Anterior cingulate cortex (tissue), 58 donors: ENCODE data around the gene ZNF410.
A peak's percentile ranks its signal among the peaks of the same experiment; 100 is the strongest.
"Not testable (repeated sequence)": the region's sequence is repeated elsewhere in the genome, so short reads cannot be mapped to it uniquely, and the experiment has no call there.

Experiments used
- DNase-seq, 58 donors: peaks; one replicate each; lab custom pipeline; 2025; lab: John Stamatoyannopoulos, UW

Gene ZNF410

GRCh38 chr14:73884438-73885190 lies 2.0 kb upstream of the ZNF410 start:
- DNase-seq: no peak

DNA sequence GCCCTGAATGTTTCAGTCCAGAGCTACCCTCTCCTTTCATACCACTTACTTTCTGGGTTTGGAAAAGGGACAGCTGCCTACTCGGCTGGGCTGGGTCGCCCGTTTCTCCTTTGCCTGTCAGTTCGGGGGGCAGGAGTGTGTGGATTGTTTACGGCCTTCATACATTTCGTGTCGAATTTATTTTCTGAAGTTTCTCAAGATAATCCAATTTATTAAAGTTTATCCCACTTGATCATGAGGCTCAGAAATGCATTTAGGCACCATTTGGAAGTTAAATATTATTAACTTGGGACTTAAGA lies 608 bp downstream of the ZNF410 start:
- peak in 1 of 58 donors; percentile 35 for DNase-seq

DNA sequence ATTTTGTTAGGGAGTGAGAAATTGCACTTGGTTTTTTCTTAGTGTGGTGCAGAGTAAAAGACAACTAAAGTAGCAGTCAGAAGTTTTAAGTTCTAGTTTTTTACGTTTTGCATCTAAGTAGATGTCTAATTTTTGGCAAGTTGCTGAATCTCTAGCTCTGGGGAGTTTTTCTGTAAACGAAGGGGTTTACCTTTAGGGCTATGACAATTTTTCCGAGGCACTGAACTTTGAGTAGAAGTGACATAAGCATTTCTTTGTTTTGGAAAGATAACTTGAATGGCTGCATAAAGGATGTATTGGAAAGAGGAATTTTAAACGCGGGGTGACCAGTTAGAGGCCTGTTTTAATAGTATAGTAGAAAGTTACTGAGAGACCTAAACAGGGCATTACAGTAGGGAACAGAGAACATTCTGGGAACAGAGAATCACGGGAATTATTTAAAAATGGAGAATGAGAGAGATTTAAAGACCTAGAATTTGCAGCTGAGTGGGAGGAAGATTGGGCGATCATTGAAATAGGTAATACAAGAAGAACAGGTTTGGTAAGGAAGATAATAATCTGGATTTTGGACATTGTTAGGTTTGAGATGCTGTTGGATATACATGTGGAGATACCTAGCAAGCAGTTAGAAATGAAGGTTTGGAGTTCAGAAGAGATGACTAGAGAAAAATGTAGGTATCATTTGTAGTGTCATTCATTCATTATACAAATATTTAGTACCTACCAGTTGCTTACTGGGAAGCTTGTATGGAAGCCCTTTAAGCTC lies 1.2 kb downstream of the ZNF410 start:
- DNase-seq: no peak

DNA sequence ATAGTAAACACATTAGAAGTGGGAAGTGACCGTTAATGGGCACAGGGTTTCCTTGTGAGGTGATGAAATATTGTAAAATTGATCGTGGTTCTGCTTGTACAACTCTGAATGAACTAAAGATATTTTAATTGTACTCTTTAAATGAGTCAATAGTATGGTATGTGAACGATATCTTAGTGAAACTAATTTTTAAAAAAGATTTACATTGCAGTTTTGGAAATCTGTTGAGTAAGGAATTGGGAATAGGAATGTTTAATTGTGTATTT lies 1.7 kb downstream of the ZNF410 start:
- DNase-seq: no peak

- no peak for DNase-seq
Observed at GRCh38 chr14:73888971-73889370, 2.3 kb downstream of the ZNF410 start.

- no peak for DNase-seq
Observed at GRCh38 chr14:73889376-73889775, 2.7 kb downstream of the ZNF410 start.

GRCh38 chr14:73894180-73894687 lies 7.6 kb downstream of the ZNF410 start:
- not testable (repeated sequence) for DNase-seq

DNA sequence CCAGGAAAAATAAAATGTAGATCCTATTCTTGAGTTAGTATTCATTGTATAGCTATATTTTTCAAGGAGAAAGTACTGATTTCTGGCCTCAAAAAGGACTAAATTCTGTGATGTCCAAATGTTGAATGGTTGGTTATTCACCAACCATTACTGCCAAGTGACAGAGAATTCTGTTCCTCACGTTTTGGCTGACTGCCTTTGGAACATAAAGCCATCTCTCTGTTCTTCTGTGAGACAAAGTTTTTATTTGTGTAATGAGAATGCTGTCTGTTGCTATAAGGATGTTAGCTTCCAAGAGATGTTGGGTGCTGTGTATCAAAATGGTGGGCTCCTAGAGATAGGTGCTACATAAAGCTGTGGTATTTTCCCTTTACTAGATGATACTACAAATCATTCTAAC lies 9.3 kb downstream of the ZNF410 start:
- peak in 11 of 58 donors; percentile 2 to 40 (median 8) for DNase-seq

GRCh38 chr14:73896521-73896920 lies 9.9 kb downstream of the ZNF410 start:
- no peak for DNase-seq

DNA sequence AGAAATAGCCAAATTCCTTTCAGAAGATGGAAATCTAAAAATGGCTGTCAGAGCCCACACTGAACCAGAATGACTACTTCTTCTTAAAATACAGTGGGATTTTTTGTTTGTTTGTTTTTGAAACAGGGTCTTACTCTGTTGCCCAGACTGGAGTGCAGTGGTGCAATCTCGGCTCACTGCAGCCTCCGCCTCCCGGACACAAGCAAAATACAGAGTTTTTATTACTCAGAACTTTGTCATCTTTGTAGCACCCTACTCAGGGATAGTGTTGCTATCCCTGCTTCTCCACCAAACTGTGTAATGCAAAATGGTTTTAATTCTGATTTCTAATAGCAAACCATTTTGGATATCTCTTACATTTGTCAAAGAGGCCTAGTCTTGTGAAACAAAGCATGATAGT lies 16.4 kb downstream of the ZNF410 start:
- DNase-seq: no peak

DNA sequence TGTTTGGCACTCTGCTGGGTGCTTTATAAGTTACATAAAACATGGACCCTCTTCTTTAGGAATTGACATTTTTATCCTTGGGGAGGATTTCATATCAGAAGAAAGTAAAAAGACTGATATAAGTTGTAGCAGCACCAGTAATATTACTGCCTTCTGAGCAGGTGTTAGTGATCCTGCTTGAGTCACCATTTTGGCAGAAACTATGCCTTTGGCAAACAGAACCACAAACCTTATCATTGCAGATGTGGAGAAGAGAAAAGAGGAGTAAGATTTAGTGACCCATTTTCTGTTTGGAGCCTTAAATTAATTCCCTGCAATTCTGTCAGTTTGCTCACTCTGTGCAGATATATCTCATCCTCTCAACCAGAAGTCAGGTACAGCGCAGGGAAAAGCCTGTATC lies 23.0 kb downstream of the ZNF410 start:
- DNase-seq: no peak

GRCh38 chr14:73913256-73913655 lies 26.6 kb downstream of the ZNF410 start:
- DNase-seq: no peak

DNA sequence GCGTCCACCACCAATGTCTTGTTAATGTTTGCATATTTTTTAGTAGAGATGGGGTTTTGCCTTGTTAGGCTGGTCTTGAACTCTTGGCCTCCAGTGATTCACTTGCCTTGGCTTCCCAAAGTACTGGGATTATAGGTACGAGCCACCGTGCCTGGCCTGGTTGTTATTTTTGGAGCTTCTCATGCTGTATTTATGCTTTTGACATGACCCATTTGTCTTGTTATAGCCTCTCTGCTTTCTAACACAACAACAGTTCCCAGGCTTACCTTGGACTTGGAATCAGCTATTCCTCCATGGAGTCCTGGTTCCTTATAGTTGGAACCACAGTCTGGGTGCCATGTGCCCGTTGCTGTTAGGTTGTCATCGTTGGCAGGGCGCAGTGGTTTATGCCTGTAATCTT lies 29.7 kb downstream of the ZNF410 start:
- DNase-seq: no peak

DNA sequence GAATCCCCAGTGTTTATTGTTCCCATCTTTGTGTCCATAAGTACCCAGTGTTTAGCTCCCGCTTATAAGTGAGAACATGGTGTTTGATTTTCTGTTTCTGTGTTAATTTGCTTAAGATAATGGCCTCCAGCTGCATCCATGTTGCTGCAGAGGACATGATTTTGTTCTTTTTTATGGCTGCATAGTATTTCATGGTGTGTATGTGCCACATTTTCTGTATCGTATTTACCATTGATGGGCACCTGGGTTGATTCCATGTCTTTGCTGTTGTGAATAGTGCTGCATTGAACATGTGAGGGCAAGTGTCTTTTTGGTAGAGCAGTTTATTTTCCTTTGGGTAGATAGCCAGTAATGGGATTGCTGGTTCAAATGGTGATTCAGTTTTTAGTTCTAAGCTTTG lies 32.8 kb downstream of the ZNF410 start:
- not testable (repeated sequence) for DNase-seq

GRCh38 chr14:73924337-73924736 lies 37.7 kb downstream of the ZNF410 start:
- no peak for DNase-seq

DNA sequence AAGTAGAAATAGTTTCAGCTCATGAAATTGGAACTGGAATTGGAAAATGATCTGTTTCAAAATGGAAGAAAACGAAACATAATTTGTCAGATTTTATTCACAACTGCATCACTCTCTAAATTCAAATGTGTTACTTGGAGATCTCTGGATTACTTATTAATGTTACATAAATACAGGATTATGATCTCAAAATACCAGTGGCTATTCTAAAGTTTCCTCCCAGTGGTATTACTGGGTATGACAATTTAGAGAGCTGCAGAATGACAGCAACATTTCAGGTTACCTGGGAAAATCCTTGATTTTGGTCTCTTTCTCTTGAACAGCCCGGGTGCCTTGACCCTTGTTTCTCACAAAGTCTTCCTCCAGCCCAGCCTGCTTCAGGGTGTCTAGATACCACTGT lies 49.0 kb downstream of the ZNF410 start:
- no peak for DNase-seq

GRCh38 chr14:73936548-73936947 lies 49.9 kb downstream of the ZNF410 start:
- no peak for DNase-seq

DNA sequence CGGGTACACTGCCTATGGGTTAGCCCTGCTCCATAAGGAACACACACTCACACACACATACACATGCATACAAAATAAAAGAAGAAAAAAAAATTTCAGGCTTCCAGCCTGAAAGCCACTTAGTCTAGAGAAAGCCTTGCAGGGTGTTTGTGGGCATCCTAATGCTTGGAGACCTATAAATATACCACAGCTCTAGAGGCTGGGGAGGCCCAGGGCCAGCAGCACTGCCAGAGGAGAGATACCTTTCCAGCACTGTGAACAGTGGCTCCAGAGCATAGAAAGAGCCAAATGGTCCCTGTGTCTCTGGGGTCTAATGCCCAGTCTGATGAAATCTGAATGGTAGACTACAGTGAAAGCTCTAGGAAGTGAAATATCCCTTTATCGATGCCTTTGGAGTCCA lies 50.4 kb downstream of the ZNF410 start:
- DNase-seq: no peak

DNA sequence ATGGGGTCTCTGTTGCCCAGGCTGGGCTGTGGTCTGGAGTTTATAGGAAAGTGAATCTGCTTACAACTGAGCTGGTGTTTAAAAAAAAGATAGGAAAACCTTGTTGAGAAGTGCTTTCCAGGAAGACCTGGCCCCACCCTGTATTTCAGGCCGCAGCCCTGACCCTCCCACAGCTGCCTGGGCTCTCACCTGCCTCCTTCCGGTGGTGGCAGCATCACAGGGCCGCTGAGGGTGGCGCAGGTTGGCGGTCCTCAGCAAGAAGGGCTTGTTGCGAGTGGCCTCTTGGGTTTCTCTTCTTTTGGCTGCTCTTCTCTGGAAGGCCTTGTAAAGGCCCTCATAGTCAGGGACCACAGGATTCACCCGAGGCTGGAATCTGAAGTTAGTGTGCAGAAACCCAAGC lies 55.5 kb downstream of the ZNF410 start:
- no peak for DNase-seq

GRCh38 chr14:73943083-73943482 lies 56.4 kb downstream of the ZNF410 start:
- DNase-seq: no peak

GRCh38 chr14:73944432-73945158 lies 57.9 kb downstream of the ZNF410 start:
- no peak for DNase-seq
